Measurements from ENCODE around the gene TRIM2.
"Not testable (repeated sequence)": the region's sequence is repeated elsewhere in the genome, so short reads cannot be mapped to it uniquely, and the experiment has no call there.

The TRIM2 gene

DNA sequence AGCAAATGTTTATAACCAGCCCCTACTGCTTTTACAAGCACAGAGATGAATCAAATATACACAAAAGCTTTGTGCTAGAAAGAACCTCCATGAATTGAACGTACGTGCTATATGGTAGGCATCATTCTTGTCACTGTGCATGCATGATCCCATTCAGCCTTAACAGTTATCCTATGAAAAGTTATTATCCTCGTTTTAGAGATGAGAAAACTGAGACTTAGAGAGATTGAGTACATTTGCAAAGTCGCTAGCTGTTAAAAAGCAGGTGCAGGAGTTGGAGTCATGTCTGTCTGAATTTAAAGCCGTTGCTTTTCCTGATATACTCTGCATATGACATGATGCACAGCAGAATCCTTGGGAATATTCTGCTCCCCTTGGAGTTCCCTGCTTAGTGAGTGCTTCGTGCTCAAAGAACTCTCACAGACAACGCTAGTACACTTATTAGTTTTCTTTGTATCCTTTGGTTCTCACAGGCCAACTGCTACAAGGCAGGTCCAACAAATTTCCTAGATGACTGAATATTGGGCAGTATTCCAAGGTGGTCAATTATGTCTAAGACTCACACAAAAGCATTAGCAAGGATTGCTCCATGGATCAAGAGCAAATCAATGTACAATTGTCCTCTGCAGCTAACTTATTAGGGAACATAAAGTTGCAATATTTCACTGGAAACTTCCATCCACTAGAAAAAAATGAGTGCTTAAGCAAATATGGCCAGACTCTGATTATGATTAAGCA lies 42.8 kb upstream of the TRIM2 start:
- TF ChIP-seq CTCF (conservative IDR thresholded peaks at IDR 0.05; ENCODE audit: control insufficient read depth, insufficient read depth, low read depth, low read length) = no peak
- DNase-seq (ENCODE audit: low read depth) = peak; percentile 50
- no peak overlapping the region for H3K4me3 ChIP-seq (ENCODE audit: control insufficient read depth, low read depth, low read length)

GRCh38 chr4:153165236-153165635 lies 39.0 kb upstream of the TRIM2 start:
- not testable (repeated sequence) for DNase-seq (ENCODE audit: low read depth); H3K4me3 ChIP-seq (ENCODE audit: control insufficient read depth, low read depth, low read length)

DNA sequence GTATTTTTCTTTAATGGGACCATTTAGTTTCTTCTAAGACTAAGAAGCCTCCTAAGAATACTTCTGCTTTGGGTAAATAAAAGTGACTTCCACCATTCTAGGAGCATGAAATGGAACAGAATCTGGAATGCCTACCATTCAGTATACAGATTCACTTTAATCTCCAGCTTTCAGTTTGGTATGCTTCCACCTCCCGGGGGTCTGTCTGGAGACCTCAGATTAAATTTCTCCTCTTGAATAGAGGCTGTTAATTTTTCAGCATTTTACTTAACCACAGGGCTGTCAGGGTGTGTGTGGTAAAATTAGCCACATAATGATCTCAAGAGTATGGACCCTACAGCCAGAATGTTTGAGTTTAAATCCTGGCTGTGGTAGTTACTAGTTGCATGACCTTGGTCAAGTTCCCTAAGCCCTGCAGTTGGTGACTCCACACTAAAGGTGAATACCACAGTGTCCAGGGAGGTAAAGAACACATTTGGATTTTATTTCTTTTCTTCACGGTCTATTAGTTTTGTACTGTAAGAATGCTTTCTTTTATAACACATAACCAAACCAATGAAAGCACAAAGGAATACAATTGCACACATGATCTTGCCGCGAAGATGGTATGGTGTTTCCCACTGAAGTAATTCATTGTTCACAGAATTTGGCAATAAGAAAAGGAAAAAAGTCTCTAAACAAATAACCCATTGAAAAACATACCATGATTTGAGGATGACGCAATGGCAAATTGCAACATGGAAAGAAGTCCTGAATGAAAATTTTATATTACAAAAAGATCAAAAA lies 37.3 kb upstream of the TRIM2 start:
- no peak for TF ChIP-seq CTCF (conservative IDR thresholded peaks at IDR 0.05; ENCODE audit: control insufficient read depth, insufficient read depth, low read depth, low read length)
- H3K4me3 ChIP-seq (ENCODE audit: control insufficient read depth, low read depth, low read length) = no peak overlapping the region
- peak; percentile 55 for DNase-seq (ENCODE audit: low read depth)

DNA sequence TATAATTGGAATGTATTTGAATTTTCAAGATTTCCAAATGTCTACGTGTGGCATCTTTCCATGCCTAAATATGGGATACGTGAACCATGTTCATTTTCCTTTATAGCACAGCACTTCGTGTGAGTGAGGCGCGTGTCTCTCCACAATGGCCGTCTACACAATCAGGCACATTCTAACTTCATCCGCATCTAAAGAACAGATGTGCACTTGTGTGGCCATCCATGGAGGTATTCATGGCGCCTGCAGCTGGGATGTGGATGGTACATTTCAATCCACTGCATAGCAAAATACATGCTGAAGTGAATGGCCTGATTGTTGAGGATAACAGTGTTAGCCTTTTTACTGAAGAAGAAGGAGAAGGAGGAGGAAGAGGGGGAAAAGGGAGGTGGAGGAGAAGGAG lies 34.5 kb upstream of the TRIM2 start:
- no peak overlapping the region for H3K4me3 ChIP-seq (ENCODE audit: control insufficient read depth, low read depth, low read length)
- no peak for TF ChIP-seq CTCF (conservative IDR thresholded peaks at IDR 0.05; ENCODE audit: control insufficient read depth, insufficient read depth, low read depth, low read length)
- no peak for DNase-seq (ENCODE audit: low read depth)

DNA sequence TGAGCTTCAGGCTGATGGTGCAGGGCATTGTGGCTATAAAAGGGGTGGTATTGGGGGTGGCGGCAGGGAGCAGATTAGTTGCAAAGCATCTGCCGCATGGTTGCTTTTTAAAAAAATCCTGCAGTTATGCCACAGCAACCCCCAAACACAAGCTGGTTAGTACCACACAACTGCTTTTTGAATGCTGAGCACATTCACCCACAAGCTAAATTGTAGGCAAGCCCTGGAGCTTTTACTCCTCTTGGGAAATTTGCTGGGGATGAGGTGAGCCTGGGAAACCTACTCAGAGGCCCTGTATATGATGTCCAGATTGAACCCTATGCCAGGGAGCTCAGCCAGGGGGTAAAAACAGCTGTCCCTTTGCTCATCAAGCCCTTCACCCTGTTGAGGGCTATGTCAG lies 33.8 kb upstream of the TRIM2 start:
- no peak for TF ChIP-seq CTCF (conservative IDR thresholded peaks at IDR 0.05; ENCODE audit: control insufficient read depth, insufficient read depth, low read depth, low read length)
- no peak overlapping the region for H3K4me3 ChIP-seq (ENCODE audit: control insufficient read depth, low read depth, low read length)
- no peak for DNase-seq (ENCODE audit: low read depth)

DNA sequence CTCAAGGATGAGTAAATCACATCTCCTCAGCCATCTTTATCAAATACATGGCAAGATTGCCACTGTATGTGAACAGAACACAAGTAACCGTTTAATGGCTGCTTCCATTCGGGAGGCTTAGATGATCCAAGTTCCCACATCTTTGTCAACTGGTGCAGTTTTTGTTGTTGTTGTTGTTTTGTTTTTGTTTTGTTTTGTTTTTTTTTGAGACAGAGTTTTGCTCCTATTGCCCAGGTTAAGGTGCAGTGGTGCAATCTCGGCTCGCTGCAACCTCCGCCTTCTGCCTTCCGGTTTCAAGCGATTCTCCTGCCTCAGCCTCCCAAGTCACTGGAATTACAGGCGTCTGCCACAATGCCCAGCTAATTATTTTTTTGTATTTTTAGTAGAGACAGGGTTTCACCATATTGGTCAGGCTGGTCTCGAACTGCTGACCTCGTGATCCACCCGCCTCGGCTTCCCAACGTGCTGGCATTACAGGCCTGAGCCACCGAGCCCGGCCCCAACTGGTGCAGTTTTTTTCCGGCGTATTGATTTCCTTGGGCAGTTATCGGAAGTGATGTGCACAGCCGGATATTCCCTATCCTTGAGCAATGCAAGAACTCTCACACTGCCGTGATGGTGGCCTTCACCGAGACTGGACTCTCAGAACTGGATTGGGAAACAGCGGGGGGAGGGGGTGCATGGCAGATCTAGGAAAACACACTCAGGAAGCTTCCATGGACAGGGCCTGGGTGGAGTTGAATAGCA lies 29.2 kb upstream of the TRIM2 start:
- H3K4me3 ChIP-seq (ENCODE audit: control insufficient read depth, low read depth, low read length) = no peak overlapping the region
- DNase-seq (ENCODE audit: low read depth) = no peak
- TF ChIP-seq CTCF (conservative IDR thresholded peaks at IDR 0.05; ENCODE audit: control insufficient read depth, insufficient read depth, low read depth, low read length) = no peak

DNA sequence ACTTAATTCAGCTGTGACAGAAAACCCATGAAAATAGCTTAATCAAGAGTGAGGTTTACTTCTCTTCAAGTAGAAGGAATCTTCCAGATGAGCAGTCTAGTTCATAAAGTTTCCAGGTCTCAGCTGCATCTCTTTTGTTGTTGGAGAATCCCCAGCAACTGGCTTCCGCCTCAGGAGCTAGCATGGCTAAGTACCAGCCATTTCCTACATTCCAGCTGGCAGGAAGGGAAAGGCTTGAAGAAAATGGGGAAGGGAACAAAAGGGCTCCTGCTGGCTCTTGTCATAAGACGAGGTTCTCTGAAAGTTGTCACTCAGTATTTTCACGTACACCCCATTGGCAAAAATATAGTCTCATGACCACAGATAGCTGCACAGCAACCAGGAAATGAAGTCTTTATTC lies 27.3 kb upstream of the TRIM2 start:
- H3K4me3 ChIP-seq (ENCODE audit: control insufficient read depth, low read depth, low read length) = no peak overlapping the region
- no peak for TF ChIP-seq CTCF (conservative IDR thresholded peaks at IDR 0.05; ENCODE audit: control insufficient read depth, insufficient read depth, low read depth, low read length)
- no peak for DNase-seq (ENCODE audit: low read depth)
